Measurements from ENCODE around the gene ADAT3. TPM values are rescaled to one million over a fixed set of nuclear protein-coding genes. Genes with fewer than 3 reads are reported as not detected.

The ADAT3 gene
- polyA plus RNA-seq, 1 donor from 2014 or later = 7.4 TPM

GRCh38 chr19:1942078-1942933, 37.1 kb downstream of the ADAT3 start:
- H3K4me1 Mint-ChIP-seq = peaks cover 18 to 22% (median 20%) of the 10 kb centered on the region in 3 donors
- H3K27ac Mint-ChIP-seq = peak overlapping the region; percentile 96 to 99 (median 97)
- no peaks in the 10 kb centered on the region for H3K9me3 Mint-ChIP-seq
- no peaks in the 10 kb centered on the region for H3K27me3 Mint-ChIP-seq
- no peaks in the 10 kb centered on the region for H3K36me3 Mint-ChIP-seq
- peak overlapping the region; percentile 91 to 99 (median 97) for H3K4me3 Mint-ChIP-seq

- H3K4me3 Mint-ChIP-seq = peak overlapping the region; percentile 91 to 99 (median 97)
- H3K4me1 Mint-ChIP-seq = peaks cover 18 to 22% (median 20%) of the 10 kb centered on the region in 3 donors
- no peaks in the 10 kb centered on the region for H3K36me3 Mint-ChIP-seq
- H3K27ac Mint-ChIP-seq = peak overlapping the region; percentile 96 to 99 (median 97)
- H3K9me3 Mint-ChIP-seq = no peaks in the 10 kb centered on the region
- H3K27me3 Mint-ChIP-seq = no peaks in the 10 kb centered on the region
These were observed 37.8 kb downstream of the ADAT3 start for GRCh38 chr19:1942934-1943555.

DNA sequence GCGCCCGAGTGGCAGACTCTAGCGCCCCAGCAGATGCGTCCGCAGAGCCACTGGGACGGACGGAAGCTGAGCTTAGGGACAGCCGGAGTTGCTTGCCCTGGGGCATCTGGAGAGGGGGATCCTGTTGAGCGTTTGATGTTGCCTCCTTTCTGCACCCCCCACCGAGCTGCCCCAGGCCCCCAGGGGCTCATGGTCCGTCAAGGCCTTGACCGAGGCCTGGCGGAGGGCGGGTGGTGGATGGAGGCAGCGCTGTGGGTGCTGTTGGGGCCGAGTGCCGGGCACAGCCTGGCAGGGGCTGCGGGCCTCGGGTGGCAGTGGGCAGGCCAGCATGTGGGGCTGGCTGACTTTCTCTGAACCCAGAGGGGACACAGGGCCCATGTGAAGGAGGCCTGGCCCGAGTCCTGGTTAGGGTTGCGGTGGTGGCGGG, 38.5 kb downstream of the ADAT3 start:
- peaks cover 21 to 23% (median 23%) of the 10 kb centered on the region in 3 donors for H3K4me1 Mint-ChIP-seq
- no peaks in the 10 kb centered on the region for H3K36me3 Mint-ChIP-seq
- peak overlapping the region; percentile 91 to 99 (median 97) for H3K4me3 Mint-ChIP-seq
- no peaks in the 10 kb centered on the region for H3K9me3 Mint-ChIP-seq
- H3K27ac Mint-ChIP-seq = peak overlapping the region; percentile 96 to 99 (median 97)
- no peaks in the 10 kb centered on the region for H3K27me3 Mint-ChIP-seq

GRCh38 chr19:1944088-1944915, 39.1 kb downstream of the ADAT3 start:
- Mint-ChIP-seq H3K27ac (peak overlapping the region in 2 of 3 donors; percentile 73 to 96), H3K27me3 (no peaks in the 10 kb centered on the region), H3K4me3 (peak overlapping the region; percentile 83 to 97 (median 92)), H3K9me3 (no peaks in the 10 kb centered on the region), H3K4me1 (peaks cover 21 to 27% (median 26%) of the 10 kb centered on the region in 3 donors), H3K36me3 (peaks cover under 1% of the 10 kb centered on the region)

GRCh38 chr19:1944916-1945561, 39.8 kb downstream of the ADAT3 start:
- H3K27ac Mint-ChIP-seq = no peak overlapping the region

GRCh38 chr19:1945899-1946298, 40.7 kb downstream of the ADAT3 start:
- Mint-ChIP-seq H3K27ac (peak overlapping the region in 1 of 3 donors; percentile 12), H3K4me3 (peak overlapping the region in 2 of 4 donors; percentile 21 to 76), H3K36me3 (peaks cover 2% of the 10 kb centered on the region), H3K4me1 (peaks cover 17 to 26% (median 18%) of the 10 kb centered on the region in 3 donors), H3K9me3 (no peaks in the 10 kb centered on the region), H3K27me3 (no peaks in the 10 kb centered on the region)

More at GRCh38 chr19:1944916-1945561, 39.8 kb downstream of the ADAT3 start:
- H3K9me3 Mint-ChIP-seq = no peaks in the 10 kb centered on the region
- peaks cover 2% of the 10 kb centered on the region for H3K36me3 Mint-ChIP-seq
- peak overlapping the region in 1 of 4 donors; percentile 83 for H3K4me3 Mint-ChIP-seq
- H3K4me1 Mint-ChIP-seq = peaks cover 17 to 26% (median 22%) of the 10 kb centered on the region in 3 donors
- no peaks in the 10 kb centered on the region for H3K27me3 Mint-ChIP-seq

GRCh38 chr19:1947651-1948209, 42.5 kb downstream of the ADAT3 start:
- H3K4me1 Mint-ChIP-seq = peaks cover 15 to 27% (median 17%) of the 10 kb centered on the region in 3 donors
- H3K4me3 Mint-ChIP-seq = no peak overlapping the region
- no peaks in the 10 kb centered on the region for H3K27me3 Mint-ChIP-seq
- H3K9me3 Mint-ChIP-seq = no peaks in the 10 kb centered on the region
- H3K36me3 Mint-ChIP-seq = peaks cover 2% of the 10 kb centered on the region
- H3K27ac Mint-ChIP-seq = no peak overlapping the region

- peak overlapping the region; percentile 48 to 77 (median 63) for H3K27ac Mint-ChIP-seq
- H3K36me3 Mint-ChIP-seq = peaks cover 2% of the 10 kb centered on the region
- H3K4me1 Mint-ChIP-seq = peaks cover 6 to 16% (median 10%) of the 10 kb centered on the region in 3 donors
- H3K27me3 Mint-ChIP-seq = no peaks in the 10 kb centered on the region
- H3K9me3 Mint-ChIP-seq = no peaks in the 10 kb centered on the region
- H3K4me3 Mint-ChIP-seq = no peak overlapping the region
These were observed 44.3 kb downstream of the ADAT3 start for GRCh38 chr19:1949304-1950101.

DNA sequence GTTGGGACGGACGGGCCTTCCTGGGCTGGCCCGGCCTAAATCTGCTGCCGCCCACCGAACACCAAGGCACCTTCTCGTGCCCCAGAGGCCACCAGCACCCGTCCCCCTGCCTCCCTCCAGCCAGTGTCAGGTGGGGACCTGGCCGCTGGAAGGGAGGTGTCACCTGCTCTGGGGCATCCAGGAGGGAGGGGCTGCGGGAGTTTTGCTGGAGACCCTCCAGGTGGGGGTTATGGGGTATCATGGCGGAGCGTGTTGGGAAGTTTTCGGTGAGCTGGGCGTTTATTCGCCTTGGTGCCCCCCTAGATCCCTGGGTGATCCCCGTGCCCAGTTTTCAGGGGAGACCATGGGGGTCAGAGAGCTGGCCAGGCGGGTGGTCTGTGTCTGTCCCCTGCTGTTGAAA, 45.4 kb downstream of the ADAT3 start:
- Mint-ChIP-seq H3K4me3 (no peak overlapping the region), H3K4me1 (peaks cover 6 to 16% (median 8%) of the 10 kb centered on the region in 3 donors)

GRCh38 chr19:1952635-1953034, 47.4 kb downstream of the ADAT3 start:
- no peak overlapping the region for H3K27ac Mint-ChIP-seq
- H3K27me3 Mint-ChIP-seq = no peaks in the 10 kb centered on the region
- peak overlapping the region in 1 of 4 donors; percentile 12 for H3K4me3 Mint-ChIP-seq
- H3K4me1 Mint-ChIP-seq = peaks cover 4 to 13% (median 6%) of the 10 kb centered on the region in 3 donors
- H3K36me3 Mint-ChIP-seq = peaks cover 2% of the 10 kb centered on the region
- no peaks in the 10 kb centered on the region for H3K9me3 Mint-ChIP-seq

More for the DNA sequence above, 45.4 kb downstream of the ADAT3 start:
- Mint-ChIP-seq H3K27ac (peak overlapping the region in 2 of 3 donors; percentile 51 to 67), H3K9me3 (no peaks in the 10 kb centered on the region), H3K27me3 (no peaks in the 10 kb centered on the region), H3K36me3 (peaks cover 2% of the 10 kb centered on the region)

- H3K4me3 Mint-ChIP-seq = no peak overlapping the region
- H3K9me3 Mint-ChIP-seq = no peaks in the 10 kb centered on the region
- H3K27ac Mint-ChIP-seq = no peak overlapping the region
These were observed 47.8 kb downstream of the ADAT3 start for GRCh38 chr19:1953037-1953436.

DNA sequence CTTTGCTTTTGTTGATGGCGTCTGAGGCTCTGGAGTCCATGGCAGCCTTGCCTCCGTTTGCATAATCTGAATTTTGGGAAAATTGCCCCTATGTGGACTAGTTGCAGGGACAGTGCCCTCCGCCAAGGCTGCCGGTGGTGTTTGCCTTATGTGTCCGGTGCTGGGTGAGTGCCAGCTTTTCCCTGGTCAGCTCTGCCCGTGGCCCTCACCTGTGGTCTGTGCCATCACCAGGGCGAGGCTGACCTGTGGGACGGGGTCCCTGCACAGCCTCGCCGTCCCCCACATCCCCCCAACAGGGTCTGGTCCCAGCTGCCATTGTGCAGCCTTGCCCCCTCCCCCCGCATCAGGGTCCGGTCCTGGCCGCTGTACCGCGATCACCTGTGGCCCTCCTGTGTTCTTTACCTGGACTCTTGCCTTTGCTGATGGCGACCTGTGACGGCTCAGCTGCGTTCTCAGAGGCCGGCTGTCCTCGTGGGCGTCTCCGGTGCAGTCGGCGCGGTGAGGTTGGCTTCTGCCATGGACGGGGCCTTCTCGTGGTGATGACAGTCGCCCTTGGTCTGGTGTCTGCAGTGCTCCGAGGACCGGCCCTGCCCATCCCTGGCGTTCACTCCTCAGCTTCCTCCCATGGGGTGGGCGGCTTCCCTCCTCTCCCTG, 48.4 kb downstream of the ADAT3 start:
- H3K4me3 Mint-ChIP-seq = peak overlapping the region in 1 of 4 donors; percentile 78
- no peaks in the 10 kb centered on the region for H3K9me3 Mint-ChIP-seq
- peaks cover 2% of the 10 kb centered on the region for H3K36me3 Mint-ChIP-seq
- no peaks in the 10 kb centered on the region for H3K27me3 Mint-ChIP-seq
- H3K4me1 Mint-ChIP-seq = peaks cover 2 to 13% (median 4%) of the 10 kb centered on the region in 3 donors
- H3K27ac Mint-ChIP-seq = no peak overlapping the region

More at GRCh38 chr19:1953037-1953436, 47.8 kb downstream of the ADAT3 start:
- Mint-ChIP-seq H3K4me1 (peaks cover 4 to 13% (median 6%) of the 10 kb centered on the region in 3 donors), H3K36me3 (peaks cover 2% of the 10 kb centered on the region), H3K27me3 (no peaks in the 10 kb centered on the region)

DNA sequence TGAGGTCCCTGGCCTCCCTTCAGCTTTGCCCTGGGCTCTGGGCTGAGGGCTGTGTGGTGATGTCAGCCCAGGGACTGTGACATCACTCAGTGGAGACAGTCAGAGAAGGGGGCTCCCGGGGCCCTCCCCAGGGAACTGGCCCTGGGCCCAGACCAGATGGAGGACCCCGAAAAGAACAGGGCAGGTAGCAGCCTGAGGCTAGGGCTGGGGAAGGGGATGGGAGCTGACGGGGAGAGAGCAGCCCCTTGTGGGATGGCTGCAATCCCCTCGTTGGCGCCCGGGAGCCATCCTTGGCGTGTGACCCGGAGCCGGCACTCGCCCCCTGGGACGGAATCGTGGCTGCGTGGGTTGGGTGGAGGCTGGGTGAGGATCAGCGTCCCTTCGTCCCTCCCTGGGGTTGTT, 49.3 kb downstream of the ADAT3 start:
- H3K4me1 Mint-ChIP-seq = peaks cover 0 to 11% (median 4%) of the 10 kb centered on the region in 3 donors
- H3K36me3 Mint-ChIP-seq = no peaks in the 10 kb centered on the region
- H3K27ac Mint-ChIP-seq = peak overlapping the region in 1 of 3 donors; percentile 35
- H3K9me3 Mint-ChIP-seq = no peaks in the 10 kb centered on the region
- no peak overlapping the region for H3K4me3 Mint-ChIP-seq
- H3K27me3 Mint-ChIP-seq = no peaks in the 10 kb centered on the region
